Femur (tissue), 1 donor: Measurements from ENCODE around the gene TGFB2.

Source experiments
- DNase-seq: peaks from one replicate; pipeline ENCODE4 v3.0.0-alpha.2; 2017

TGFB2 gene

DNA sequence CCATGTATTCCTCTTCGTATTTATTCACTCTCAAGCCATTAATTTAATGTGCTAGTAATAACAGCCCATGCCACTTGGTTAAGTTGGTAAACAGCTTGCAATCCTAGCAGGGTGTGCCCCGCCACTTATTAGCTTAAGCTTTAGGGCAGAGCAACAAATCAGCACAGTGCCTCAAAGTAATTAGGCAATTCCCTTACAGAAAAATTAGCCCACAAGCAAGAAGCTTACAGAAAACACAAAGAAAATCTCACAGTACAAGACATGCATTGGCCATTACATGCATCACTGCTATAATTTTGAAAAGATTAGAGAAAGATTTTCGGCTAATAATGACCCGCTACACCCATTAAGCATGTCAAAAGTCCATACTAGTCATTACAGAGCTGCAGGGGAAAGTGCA lies 47.6 kb downstream of the TGFB2 start:
- no peak for DNase-seq

DNA sequence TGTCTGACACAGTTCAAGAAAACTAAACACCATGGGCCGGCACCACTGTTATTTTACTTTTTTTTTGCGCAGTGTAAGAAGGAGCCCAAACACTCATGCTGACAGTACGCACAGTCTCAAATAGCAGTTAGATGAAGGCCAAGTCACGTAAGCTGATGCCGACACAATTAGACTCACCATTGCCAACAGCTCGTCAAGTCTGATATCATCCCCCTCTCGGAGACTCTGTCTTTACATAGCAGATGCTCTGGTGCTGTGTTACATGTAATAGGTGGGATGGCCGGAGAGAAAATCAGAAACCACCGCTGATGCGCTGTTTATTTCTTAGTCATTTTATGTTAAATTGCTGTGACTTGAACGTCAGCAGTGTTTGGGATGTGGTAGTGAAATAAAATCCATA lies 49.3 kb downstream of the TGFB2 start:
- peak; percentile 73 for DNase-seq

- DNase-seq, result no peak
Measured at GRCh38 chr1:218394989-218395388, 49.9 kb downstream of the TGFB2 start.

DNA sequence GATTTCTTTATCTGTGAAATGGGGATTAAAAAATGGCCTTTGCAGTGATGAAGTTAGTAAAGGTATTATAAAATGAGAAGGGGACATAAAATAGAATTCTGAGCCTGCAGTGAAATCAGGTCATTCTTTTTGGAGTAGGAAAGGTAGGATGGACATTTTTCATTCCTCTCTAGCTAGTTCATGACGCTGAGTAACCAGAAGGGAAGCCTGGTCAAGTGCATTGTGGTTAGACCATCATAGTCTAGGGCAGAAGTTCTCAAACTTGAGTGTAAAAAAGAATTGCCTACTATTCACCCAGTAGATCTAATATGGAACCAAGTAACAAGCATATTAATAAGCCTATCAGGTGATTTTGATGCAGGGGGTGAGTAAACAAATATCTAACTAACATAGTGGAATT lies 50.8 kb downstream of the TGFB2 start:
- no peak for DNase-seq

DNA sequence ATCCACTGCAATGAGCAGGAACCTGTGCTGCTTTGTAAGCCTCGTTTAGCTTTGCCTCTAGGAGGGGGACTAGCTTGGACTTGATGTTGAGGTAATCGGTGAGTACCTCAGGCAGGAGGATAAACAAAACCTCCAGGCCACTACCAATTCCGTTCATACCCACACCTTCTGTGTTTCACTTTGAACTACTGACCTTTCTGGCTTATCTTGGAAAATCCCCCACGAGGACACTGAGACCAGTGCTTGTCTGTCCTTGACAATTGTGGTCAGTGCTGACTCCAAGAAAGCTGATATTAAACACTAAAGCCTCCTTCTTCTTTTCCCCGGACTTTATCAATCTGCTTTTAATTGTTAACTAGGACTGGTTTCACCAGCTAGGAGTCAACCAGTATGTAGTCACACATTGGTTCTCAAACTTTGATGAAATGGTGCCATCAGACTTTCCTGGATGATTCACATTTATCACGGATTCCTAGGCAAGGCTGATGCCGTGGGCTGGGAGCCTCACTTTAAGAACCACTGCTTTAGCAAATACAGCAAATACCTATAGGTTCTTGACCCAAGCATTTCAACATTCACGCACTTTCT lies 52.7 kb downstream of the TGFB2 start:
- DNase-seq, result no peak

GRCh38 chr1:218400624-218401023 lies 55.5 kb downstream of the TGFB2 start:
- DNase-seq, result no peak

GRCh38 chr1:218401441-218401997 lies 56.4 kb downstream of the TGFB2 start:
- DNase-seq, result peak; percentile 44

DNA sequence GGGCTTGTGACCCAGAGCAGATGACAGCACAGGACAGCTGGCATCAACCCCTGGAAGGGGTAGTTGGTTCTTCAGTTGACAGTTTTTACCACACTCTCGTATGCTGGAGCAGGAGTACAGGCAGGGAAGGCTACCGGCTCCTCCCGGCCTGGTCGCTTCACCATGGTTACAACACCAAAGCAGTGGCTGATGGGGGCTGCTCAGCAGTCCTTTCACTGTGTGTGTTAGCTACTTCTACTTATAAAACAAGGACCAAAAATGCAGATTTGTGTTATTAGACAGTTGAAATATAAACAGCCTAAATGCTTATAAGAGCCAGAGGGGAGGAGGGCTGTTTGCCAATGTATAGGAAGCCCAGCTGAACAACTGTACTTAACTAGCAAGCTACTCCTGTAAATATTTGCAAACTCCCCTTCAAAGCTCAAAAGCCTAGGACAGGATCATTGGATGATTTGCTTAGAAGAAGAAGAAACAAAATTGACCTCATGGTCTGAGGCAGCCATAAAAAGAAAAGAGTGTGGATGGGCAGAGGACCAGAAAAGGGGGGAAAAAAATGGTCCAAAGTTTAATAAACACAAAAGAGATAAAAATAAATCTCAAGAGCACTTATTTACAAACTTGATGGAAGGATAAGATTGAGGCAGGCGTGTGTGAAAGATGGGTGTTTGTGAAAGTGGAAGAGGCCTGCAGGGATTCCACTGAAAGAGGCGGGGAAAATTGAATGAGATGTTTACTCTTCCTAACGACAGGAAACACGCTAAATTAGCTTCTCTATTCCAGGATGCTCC lies 57.1 kb downstream of the TGFB2 start:
- DNase-seq, result peak; percentile 69

DNA sequence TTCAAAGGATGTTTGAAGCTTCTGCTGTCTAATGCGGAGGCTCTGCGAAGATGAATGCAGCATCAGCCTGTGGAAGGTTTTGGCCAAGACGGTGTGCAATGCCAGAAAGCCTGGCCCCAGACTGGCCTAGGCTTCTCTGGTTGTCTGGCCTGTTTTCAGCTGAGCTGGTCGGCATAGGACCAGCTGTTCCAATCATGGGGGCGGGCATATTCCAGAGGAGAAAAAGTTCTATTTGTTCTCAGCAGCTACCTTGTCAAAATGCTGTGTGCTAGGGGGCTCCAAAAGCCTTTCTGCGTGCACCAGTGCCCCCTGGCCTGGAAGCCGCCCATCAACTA lies 57.6 kb downstream of the TGFB2 start:
- DNase-seq, result peak; percentile 38

GRCh38 chr1:218403300-218403699 lies 58.2 kb downstream of the TGFB2 start:
- DNase-seq, result no peak

DNA sequence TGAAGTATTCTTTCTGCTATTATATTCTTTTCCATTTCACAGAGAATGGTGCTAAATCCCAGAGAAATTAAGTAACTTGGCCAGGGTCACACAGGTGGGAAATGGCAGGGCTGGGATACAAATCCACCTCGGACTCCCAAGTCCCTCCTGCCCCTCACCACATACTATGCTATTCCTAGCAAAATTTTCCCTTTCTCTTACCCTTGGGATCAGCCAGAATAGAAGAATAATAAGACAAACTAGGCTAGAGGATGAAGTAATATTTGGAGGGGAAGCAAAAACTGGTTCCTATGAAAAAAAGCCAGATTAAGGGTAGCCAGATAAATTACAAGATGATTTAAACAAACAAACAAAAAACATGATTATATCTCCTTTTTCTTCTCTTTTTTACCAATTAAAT lies 62.5 kb downstream of the TGFB2 start:
- no peak for DNase-seq

DNA sequence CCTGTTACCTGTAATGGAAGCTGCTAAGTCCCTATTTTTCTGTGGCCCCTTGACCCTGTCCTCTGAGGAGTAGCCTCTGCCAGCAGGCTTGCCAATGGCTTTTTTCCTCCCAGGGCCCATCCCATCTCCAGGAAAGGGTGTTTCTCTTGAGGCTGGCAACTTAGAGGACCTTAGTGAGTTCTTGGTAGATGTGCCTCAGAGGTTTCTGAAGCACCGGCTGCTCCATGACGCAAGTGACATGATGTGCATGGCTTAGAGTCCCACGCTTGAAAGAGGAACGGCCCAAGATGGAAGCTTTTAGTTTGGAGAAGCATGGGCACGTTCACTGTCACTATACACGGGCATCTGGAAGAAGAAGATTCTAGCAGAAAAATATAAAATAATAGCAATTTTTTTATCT lies 63.0 kb downstream of the TGFB2 start:
- DNase-seq, result no peak

GRCh38 chr1:218408942-218409341 lies 63.8 kb downstream of the TGFB2 start:
- DNase-seq, result no peak

- DNase-seq, result no peak
Measured at GRCh38 chr1:218409946-218410510, 64.9 kb downstream of the TGFB2 start.

GRCh38 chr1:218411101-218411500 lies 66.0 kb downstream of the TGFB2 start:
- DNase-seq, result no peak

DNA sequence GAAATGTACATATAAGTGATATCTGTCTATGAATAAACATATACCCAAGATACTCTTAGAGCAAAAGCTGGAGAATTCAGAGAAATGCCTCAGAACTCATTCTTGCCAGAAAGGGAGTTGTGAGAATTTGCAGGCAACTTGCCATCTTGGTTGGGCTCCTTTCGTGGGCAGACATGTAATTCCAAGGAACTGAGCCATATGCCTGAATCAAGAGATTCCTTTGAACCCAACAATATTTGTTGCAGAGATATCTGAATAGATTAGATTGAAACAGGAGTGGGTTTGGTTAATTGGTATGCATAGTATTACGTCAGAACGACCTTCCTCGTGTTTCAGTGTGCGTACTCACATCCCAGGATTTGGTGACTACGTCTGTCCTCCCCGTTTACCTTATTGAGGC lies 67.0 kb downstream of the TGFB2 start:
- DNase-seq, result no peak

DNA sequence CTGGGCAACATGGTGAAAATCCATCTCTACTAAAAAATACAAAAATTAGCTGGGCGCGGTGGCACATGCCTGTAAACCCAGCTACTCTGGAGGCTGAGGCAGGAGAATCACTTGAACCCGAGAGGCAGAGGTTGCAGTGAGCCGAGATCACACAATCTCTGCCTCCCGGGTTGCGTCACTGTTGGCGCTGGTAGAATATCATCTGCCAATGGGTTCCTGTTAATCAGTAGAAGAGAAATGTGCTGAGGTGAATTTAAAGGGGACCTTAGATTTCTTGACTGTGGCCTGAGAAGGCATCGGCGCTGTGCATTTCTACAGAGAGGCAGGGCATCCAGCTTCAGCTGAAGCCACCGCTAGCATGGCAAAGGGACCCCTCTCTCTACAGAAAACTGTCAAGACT lies 68.0 kb downstream of the TGFB2 start:
- DNase-seq, result no peak

- DNase-seq, result no peak
Measured at GRCh38 chr1:218414060-218414728, 69.1 kb downstream of the TGFB2 start.

GRCh38 chr1:218415726-218416125 lies 70.6 kb downstream of the TGFB2 start:
- DNase-seq, result no peak

DNA sequence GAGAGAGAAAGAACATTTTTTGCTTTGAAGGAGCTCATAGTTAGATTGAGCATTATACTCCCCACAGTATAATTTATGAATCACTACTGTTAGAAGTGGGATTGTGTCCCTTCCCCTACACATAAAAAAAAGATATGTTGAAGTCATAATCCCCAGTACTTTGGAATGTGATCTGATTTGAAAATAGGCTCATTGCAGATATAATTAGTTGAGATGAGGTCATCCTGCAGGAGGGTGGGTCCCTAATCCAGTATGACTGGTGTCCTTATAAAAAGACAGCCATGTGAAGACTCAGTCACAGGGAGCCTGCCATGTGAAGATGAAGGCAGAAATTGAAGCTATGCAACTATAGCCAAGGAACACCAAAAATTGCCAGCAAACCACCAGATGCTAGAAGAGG lies 76.4 kb downstream of the TGFB2 start:
- DNase-seq, result no peak

DNA sequence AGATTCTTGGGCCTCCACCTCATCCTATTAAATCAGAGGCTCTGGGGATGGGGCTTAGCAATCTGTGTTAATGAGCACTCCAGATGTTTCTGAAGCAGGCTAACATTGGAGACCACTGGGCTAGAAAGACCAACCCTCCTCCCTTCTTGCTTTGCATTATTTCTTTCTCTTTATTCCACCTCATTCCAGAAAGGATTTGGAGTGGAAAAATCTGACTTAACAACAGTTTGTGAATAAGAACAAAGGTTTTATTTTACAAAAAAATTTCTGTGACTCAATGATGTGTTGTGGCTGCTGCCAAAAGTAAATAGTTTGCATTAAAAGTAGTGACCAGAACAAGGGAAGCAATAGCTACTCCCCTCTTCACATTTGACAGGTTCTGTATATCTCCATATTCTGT lies 79.4 kb downstream of the TGFB2 start:
- DNase-seq, result no peak

GRCh38 chr1:218425647-218426342 lies 80.7 kb downstream of the TGFB2 start:
- DNase-seq, result no peak

DNA sequence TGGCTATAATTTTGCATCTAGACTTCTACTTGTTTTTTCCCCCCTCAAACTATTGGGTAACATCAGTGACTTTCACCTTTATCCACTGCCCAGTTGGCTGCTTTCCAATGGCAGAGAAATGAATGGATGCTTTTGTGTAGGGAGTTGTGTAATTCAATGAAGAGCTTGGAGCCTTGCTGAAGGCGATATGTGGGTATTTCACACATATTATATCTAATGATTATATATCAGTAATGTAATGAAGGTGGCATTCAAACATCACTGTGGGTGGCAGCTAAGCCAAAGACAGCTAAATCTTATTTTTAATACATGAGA lies 81.2 kb downstream of the TGFB2 start:
- no peak for DNase-seq
